Measurements from ENCODE around the gene ATCAY. TPM values are rescaled to one million over a fixed set of nuclear protein-coding genes. Genes with fewer than 3 reads are reported as not detected.

ATCAY gene
- total and polyA plus RNA-seq, 2 of the 4 experiments (the other 2 are of a cell fraction), result 0.31 to 0.36 TPM

DNA sequence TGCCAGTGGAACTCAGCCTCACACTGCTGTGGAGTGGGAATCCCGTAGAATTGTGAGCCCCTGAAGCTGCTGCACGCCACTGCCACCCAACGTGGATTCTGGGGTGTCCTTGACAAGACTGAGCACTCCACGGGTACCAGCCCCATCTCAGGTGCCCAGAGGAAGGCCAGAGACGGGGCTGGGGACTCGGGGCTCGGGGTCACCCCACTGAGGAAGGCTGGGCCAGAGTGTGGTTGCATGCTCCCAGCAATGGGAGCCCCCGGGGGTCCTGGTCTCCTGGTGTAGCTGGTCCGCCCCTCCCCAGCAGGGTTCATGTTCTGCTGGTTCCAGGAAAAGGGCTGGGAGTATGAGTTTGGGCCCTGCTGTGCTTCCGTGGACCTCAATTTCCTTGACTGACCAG is 75.2 kb downstream of the ATCAY start:
- no peak overlapping the region for H2AFZ ChIP-seq (replicated peaks; ENCODE audit: low read length, poor library complexity)
- no peak overlapping the region for H4K5ac ChIP-seq (ENCODE audit: low read depth, low read length)
- no peak overlapping the region for H3K4me2 ChIP-seq (ENCODE audit: low read depth, low read length)
- H4K8ac ChIP-seq (ENCODE audit: low read depth in 2 of 2, low read length in 2 of 2), result no peak overlapping the region
- peaks cover 15% of the 10 kb centered on the region for H3K9me1 ChIP-seq (ENCODE audit: insufficient read depth, low read length)
- H3K36me3 ChIP-seq (ENCODE audit: control insufficient read depth, insufficient read depth, low read length), result peaks cover 44% of the 10 kb centered on the region
- no peak overlapping the region for H3K4ac ChIP-seq (ENCODE audit: low read depth, low read length)
- no peak overlapping the region for H3K23ac ChIP-seq (ENCODE audit: low read depth, low read length)
- no peak overlapping the region for H3K27ac ChIP-seq (ENCODE audit: insufficient read depth, low read length)
- no peak overlapping the region for H2BK15ac ChIP-seq (ENCODE audit: low read depth, low read length)
- H3K4me1 ChIP-seq (ENCODE audit: control insufficient read depth, insufficient read depth, low read length), result peaks cover 7% of the 10 kb centered on the region
- no peak overlapping the region for H2BK120ac ChIP-seq (ENCODE audit: low read depth, low read length)
- H3K56ac ChIP-seq (ENCODE audit: extremely low read depth, insufficient read depth, low read length), result no peak overlapping the region
- H2AK5ac ChIP-seq (ENCODE audit: low read depth, low read length), result no peak overlapping the region
- H3K9ac ChIP-seq (ENCODE audit: low read depth, low read length), result no peak overlapping the region
- H2BK20ac ChIP-seq (ENCODE audit: low read depth, low read length), result no peak overlapping the region
- intact Hi-C loops (cut with micrococcal nuclease) (no loop called here), dilution Hi-C loops (cut with HindIII; ENCODE audit: low sequenced_read_pairs, unreplicated experiment) (no loop called here), in situ Hi-C loops (cut with MboI; ENCODE audit: low sequenced_read_pairs) (no loop called here)
- ATAC-seq (ENCODE audit: low read depth) (no peak), DNase-seq (no peak)
- TF ChIP-seq MXI1 (IDR thresholded peaks at IDR 0.05; ENCODE audit: borderline replicate concordance, low read depth, low read length), result no peak
- TF ChIP-seq NFE2L2 (IDR thresholded peaks at IDR 0.05; ENCODE audit: low read depth, low read length), result no peak
- TF ChIP-seq MAZ (IDR thresholded peaks at IDR 0.05; ENCODE audit: borderline replicate concordance, low read depth, low read length), result no peak
- TF ChIP-seq RAD21 (IDR thresholded peaks at IDR 0.05; ENCODE audit: low read length), result no peak
- no peak for TF ChIP-seq POLR2A (IDR thresholded peaks at IDR 0.05; ENCODE audit: low read depth, low read length)
- TF ChIP-seq, protein P1, sequence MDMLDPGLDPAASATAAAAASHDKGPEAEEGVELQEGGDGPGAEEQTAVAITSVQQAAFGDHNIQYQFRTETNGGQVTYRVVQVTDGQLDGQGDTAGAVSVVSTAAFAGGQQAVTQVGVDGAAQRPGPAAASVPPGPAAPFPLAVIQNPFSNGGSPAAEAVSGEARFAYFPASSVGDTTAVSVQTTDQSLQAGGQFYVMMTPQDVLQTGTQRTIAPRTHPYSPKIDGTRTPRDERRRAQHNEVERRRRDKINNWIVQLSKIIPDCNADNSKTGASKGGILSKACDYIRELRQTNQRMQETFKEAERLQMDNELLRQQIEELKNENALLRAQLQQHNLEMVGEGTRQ (IDR thresholded peaks at IDR 0.05; ENCODE audit: low read depth, low read length), result no peak
- no peak for TF ChIP-seq RFX5 (IDR thresholded peaks at IDR 0.05; ENCODE audit: low read depth, low read length)
- TF ChIP-seq CEBPB (IDR thresholded peaks at IDR 0.05; ENCODE audit: low read depth, low read length), result no peak
- TF ChIP-seq, protein P2, sequence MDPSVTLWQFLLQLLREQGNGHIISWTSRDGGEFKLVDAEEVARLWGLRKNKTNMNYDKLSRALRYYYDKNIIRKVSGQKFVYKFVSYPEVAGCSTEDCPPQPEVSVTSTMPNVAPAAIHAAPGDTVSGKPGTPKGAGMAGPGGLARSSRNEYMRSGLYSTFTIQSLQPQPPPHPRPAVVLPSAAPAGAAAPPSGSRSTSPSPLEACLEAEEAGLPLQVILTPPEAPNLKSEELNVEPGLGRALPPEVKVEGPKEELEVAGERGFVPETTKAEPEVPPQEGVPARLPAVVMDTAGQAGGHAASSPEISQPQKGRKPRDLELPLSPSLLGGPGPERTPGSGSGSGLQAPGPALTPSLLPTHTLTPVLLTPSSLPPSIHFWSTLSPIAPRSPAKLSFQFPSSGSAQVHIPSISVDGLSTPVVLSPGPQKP (IDR thresholded peaks at IDR 0.05; ENCODE audit: borderline replicate concordance, low read depth, low read length), result no peak
- TF ChIP-seq SMC3 (IDR thresholded peaks at IDR 0.05; ENCODE audit: low read depth, low read length), result no peak
- no peak for TF ChIP-seq CHD1 (IDR thresholded peaks at IDR 0.05; ENCODE audit: low read depth, low read length)
- TF ChIP-seq, protein P3, sequence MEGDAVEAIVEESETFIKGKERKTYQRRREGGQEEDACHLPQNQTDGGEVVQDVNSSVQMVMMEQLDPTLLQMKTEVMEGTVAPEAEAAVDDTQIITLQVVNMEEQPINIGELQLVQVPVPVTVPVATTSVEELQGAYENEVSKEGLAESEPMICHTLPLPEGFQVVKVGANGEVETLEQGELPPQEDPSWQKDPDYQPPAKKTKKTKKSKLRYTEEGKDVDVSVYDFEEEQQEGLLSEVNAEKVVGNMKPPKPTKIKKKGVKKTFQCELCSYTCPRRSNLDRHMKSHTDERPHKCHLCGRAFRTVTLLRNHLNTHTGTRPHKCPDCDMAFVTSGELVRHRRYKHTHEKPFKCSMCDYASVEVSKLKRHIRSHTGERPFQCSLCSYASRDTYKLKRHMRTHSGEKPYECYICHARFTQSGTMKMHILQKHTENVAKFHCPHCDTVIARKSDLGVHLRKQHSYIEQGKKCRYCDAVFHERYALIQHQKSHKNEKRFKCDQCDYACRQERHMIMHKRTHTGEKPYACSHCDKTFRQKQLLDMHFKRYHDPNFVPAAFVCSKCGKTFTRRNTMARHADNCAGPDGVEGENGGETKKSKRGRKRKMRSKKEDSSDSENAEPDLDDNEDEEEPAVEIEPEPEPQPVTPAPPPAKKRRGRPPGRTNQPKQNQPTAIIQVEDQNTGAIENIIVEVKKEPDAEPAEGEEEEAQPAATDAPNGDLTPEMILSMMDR (conservative IDR thresholded peaks at IDR 0.05; ENCODE audit: low read depth, low read length), result no peak
- no peak for TF ChIP-seq RCOR1 (IDR thresholded peaks at IDR 0.05; ENCODE audit: insufficient replicate concordance, low read length)
- no peak for TF ChIP-seq FOS (IDR thresholded peaks at IDR 0.05; ENCODE audit: low read depth, low read length)
- no peak for TF ChIP-seq MAFK (IDR thresholded peaks at IDR 0.05; ENCODE audit: low read depth, low read length)
- TF ChIP-seq BHLHE40 (IDR thresholded peaks at IDR 0.05; ENCODE audit: low read depth, low read length), result no peak
- H4K91ac ChIP-seq (ENCODE audit: insufficient read depth, low read depth, low read length), result no peak overlapping the region
- no peak overlapping the region for H3K4me3 ChIP-seq (ENCODE audit: insufficient read depth, low read depth, low read length)
- H3K9me3 ChIP-seq (ENCODE audit: control insufficient read depth, insufficient read depth, low read length), result no peaks in the 10 kb centered on the region
- BruUV-seq (replicated peaks), result no TSS peak
- no peak overlapping the region for H3K18ac ChIP-seq (ENCODE audit: low read depth, low read length)
- no peak overlapping the region for H2AK9ac ChIP-seq (replicated peaks; ENCODE audit: low read depth, low read length, poor library complexity)
- WGBS, 2 experiments (ENCODE audit: extremely low coverage in 2 of 2, insufficient read length in 1 of 2), result 90% methylated on average over 5 of the region's 10 CpGs; no CpG with 5 or more reads in 1 of the 2 experiments
- no peaks in the 10 kb centered on the region for H3K27me3 ChIP-seq (ENCODE audit: control insufficient read depth, insufficient read depth, low read length)
- H3K79me1 ChIP-seq (ENCODE audit: low read depth in 1 of 2, low read length in 2 of 2), result peaks cover 13 to 69% of the 10 kb centered on the region in 2 experiments
- H2BK5ac ChIP-seq (ENCODE audit: low read depth, low read length, poor library complexity, severe bottlenecking), result no peak overlapping the region
- peaks cover 91% of the 10 kb centered on the region for H4K20me1 ChIP-seq (ENCODE audit: insufficient read depth, low read length)
- ChIA-PET CTCF (no interaction called here), POLR2A (ENCODE audit: unreplicated experiment) (no interaction called here)
- no peak overlapping the region for H3K14ac ChIP-seq (replicated peaks; ENCODE audit: low read depth, low read length)
